GM12801 (cell line): Measurements from ENCODE around the gene SARDH.

Source experiments
- TF ChIP-seq, protein P1 (sequence below): IDR thresholded peaks from one replicate; pipeline ENCODE4 v1.5.1; 2011; ENCODE audit warnings: control low read depth; ENCODE audit not compliant: insufficient read length; ENCODE audit errors: extremely low read depth

SARDH gene

DNA sequence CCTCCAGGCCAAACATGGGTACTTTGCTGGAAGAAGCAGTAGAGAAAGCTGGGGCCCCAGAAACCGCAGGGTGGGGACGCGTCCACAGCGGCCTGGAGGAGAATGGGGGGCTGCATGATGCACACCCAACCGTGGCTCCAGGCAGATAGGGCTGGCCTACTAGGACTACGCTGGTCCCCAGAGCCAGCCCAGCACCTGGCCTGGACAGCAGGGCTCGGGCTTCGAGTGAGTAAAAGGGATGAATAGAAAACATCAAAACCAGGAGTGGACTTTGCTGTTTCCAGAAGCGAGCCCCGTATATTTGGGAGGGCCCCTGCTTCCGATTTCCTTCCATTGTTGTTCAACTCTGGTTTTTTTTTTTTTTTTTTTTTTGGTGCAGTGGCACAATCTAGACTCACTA is 71.3 kb downstream of the SARDH start:
- TF ChIP-seq, protein P1, sequence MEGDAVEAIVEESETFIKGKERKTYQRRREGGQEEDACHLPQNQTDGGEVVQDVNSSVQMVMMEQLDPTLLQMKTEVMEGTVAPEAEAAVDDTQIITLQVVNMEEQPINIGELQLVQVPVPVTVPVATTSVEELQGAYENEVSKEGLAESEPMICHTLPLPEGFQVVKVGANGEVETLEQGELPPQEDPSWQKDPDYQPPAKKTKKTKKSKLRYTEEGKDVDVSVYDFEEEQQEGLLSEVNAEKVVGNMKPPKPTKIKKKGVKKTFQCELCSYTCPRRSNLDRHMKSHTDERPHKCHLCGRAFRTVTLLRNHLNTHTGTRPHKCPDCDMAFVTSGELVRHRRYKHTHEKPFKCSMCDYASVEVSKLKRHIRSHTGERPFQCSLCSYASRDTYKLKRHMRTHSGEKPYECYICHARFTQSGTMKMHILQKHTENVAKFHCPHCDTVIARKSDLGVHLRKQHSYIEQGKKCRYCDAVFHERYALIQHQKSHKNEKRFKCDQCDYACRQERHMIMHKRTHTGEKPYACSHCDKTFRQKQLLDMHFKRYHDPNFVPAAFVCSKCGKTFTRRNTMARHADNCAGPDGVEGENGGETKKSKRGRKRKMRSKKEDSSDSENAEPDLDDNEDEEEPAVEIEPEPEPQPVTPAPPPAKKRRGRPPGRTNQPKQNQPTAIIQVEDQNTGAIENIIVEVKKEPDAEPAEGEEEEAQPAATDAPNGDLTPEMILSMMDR: no peak

DNA sequence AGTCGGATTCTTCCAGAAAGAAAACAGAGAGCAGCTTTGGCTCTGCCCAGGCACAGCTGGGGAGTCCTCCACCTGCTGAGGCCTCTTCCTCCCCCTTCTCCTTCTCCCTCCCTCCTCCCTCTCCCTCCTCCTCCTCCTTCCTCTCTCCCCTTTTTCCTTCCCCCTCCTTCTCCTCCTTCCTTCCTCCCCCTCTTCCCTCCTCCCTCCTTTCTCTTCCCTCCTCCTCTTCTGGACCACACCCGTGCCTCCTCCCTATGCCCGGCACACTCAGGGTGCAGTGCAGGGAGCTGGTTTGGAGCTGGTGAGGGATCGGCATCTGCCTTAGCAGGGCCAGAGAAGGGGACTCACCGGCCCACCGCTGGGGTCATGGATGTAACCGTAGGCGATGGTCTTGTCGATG is 71.8 kb downstream of the SARDH start:
- TF ChIP-seq, protein P1: no peak

GRCh38 chr9:133665535-133665934 is 72.6 kb downstream of the SARDH start:
- TF ChIP-seq, protein P1: no peak

- TF ChIP-seq, protein P1: no peak
Measured at GRCh38 chr9:133665096-133665495, 73.1 kb downstream of the SARDH start.

- TF ChIP-seq, protein P1: no peak
Measured at GRCh38 chr9:133664173-133665050, 73.7 kb downstream of the SARDH start.

- TF ChIP-seq, protein P1: no peak
Measured at GRCh38 chr9:133661846-133662540, 76.2 kb downstream of the SARDH start.

GRCh38 chr9:133659516-133659915 is 78.6 kb downstream of the SARDH start:
- TF ChIP-seq, protein P1: no peak
